Endothelial cell of umbilical vein (primary cell): ENCODE results near the gene CHM. TPM values are rescaled to one million over a fixed set of nuclear protein-coding genes. Genes with fewer than 3 reads are reported as not detected.

Experiments used
- BruUV-seq: library from RNA; stranded (reverse); fragments of 400-500 nt; replicated peaks from 2 replicates; lab custom pipeline; 2021; lab: Mats Ljungman, UMichigan
- CTCF ChIA-PET: fragments of 300-600, 350-600 bp; sonication (Branson Sonifier 250); formaldehyde crosslinking; loops from one replicate; lab custom pipeline; 2021; ENCODE audit warnings: antibody characterized with exemption, inconsistent platforms; lab: Charles Lee
- POLR2A ChIA-PET: fragments of 300-600, 350-600 bp; sonication (Branson Sonifier 250); formaldehyde crosslinking; loops from one replicate; lab custom pipeline; 2021; ENCODE audit warnings: antibody characterized with exemption, inconsistent platforms; lab: Charles Lee
- DNase-seq: peaks from one replicate; pipeline ENCODE4 v3.0.0-alpha.2; 2011; ENCODE audit warnings: low read depth, low spot score
- FAIRE-seq: peaks from 2 replicates; lab custom pipeline; 2011; peaks lifted over from hg19 to GRCh38; lab: Jason Lieb, UNC
- H2AFZ ChIP-seq: 2 replicates; pipeline ENCODE4 v1.6.0; 2012; ENCODE audit warnings: low read depth, low read length, control low read depth, inconsistent platforms
- H3K27ac ChIP-seq: 2 replicates; pipeline ENCODE4 v1.5.1; 2011; ENCODE audit warnings: low read depth, mild to moderate bottlenecking, control low read depth, low read length, moderate library complexity; ENCODE audit not compliant: insufficient read depth
- H3K27me3 ChIP-seq, 2 experiments: 2 replicates each; pipeline versions ENCODE4 v1.6.0 to v1.6.1; 2011; ENCODE audit warnings: low read length in 2 of 2, mixed read lengths in 1 of 2; ENCODE audit not compliant: control insufficient read depth in 2 of 2, insufficient read depth in 2 of 2
- H3K36me3 ChIP-seq, 2 experiments: 2 replicates in 1 of 2; 3 replicates in 1 of 2; pipeline ENCODE4 v1.5.1; 2011; ENCODE audit warnings: low read length in 2 of 2, mild to moderate bottlenecking in 1 of 2, moderate library complexity in 1 of 2; ENCODE audit not compliant: control insufficient read depth in 2 of 2, insufficient read depth in 2 of 2; ENCODE audit errors: extremely low read depth in 1 of 2
- H3K4me1 ChIP-seq: 3 replicates; pipeline ENCODE4 v1.5.1; 2011; ENCODE audit warnings: mild to moderate bottlenecking, low read length; ENCODE audit not compliant: control insufficient read depth, insufficient read depth; ENCODE audit errors: extremely low read depth
- H3K4me2 ChIP-seq: 2 replicates; pipeline ENCODE4 v1.6.1; 2011; ENCODE audit warnings: low read length, control low read depth, mixed read lengths; ENCODE audit not compliant: insufficient read depth
- H3K4me3 ChIP-seq, 3 experiments: fragments of 200-600 bp in 1 of 3; sonication (generic), shearing (Covaris generic) in 1 of 3; replicated peaks in 1 of 3; 2 replicates each; pipeline ENCODE4 v1.5.1; 2011 to 2016; ENCODE audit warnings: control low read depth in 3 of 3, low read length in 3 of 3, mild to moderate bottlenecking in 2 of 3, inconsistent platforms in 1 of 3, low read depth in 1 of 3, moderate library complexity in 1 of 3; ENCODE audit not compliant: insufficient read depth in 1 of 3
- H3K79me2 ChIP-seq: 2 replicates; pipeline ENCODE4 v1.6.0; 2012; ENCODE audit warnings: low read length, inconsistent platforms; ENCODE audit not compliant: control insufficient read depth, insufficient read depth
- H3K9ac ChIP-seq: replicated peaks from 2 replicates; pipeline ENCODE3; 2011; ENCODE audit warnings: low read length, control low read depth; ENCODE audit not compliant: insufficient read depth; ENCODE audit errors: extremely low read depth
- H3K9me1 ChIP-seq: replicated peaks from 3 replicates; pipeline ENCODE4 v1.6.0; 2011; ENCODE audit warnings: mild to moderate bottlenecking, low read length; ENCODE audit not compliant: control insufficient read depth, insufficient read depth; ENCODE audit errors: extremely low read depth
- H3K9me3 ChIP-seq: replicated peaks from 2 replicates; pipeline ENCODE4 v1.5.1; 2012; ENCODE audit warnings: low read length, inconsistent platforms; ENCODE audit not compliant: control insufficient read depth, insufficient read depth
- H4K20me1 ChIP-seq: replicated peaks from 2 replicates; pipeline ENCODE3; 2011; ENCODE audit warnings: mild to moderate bottlenecking, low read length; ENCODE audit not compliant: control insufficient read depth, insufficient read depth; ENCODE audit errors: extremely low read depth
- CTCF ChIP-seq, 2 donors: IDR thresholded peaks; 1 replicate in 1 of 2; 2 replicates in 1 of 2; pipeline ENCODE4 v1.5.1; 2011; ENCODE audit warnings: low read length in 2 of 2, mild to moderate bottlenecking in 2 of 2, moderate library complexity in 2 of 2, control low read depth in 1 of 2, inconsistent platforms in 1 of 2, low read depth in 1 of 2; ENCODE audit not compliant: insufficient read depth in 1 of 2; ENCODE audit errors: extremely low read depth in 1 of 2
- EZH2 ChIP-seq: IDR thresholded peaks from 2 replicates; pipeline ENCODE4 v1.6.1; 2012; ENCODE audit warnings: borderline replicate concordance, low read depth, mild to moderate bottlenecking, moderate library complexity, low read length, inconsistent platforms; ENCODE audit not compliant: severe bottlenecking
- FOS ChIP-seq: IDR thresholded peaks from 2 replicates; pipeline ENCODE4 v1.6.1; 2011; ENCODE audit warnings: mild to moderate bottlenecking, low read length, moderate library complexity, borderline replicate concordance; ENCODE audit not compliant: insufficient read depth
- GATA2 ChIP-seq: IDR thresholded peaks from 2 replicates; pipeline ENCODE4 v1.7.0; 2011; ENCODE audit warnings: low read depth, mild to moderate bottlenecking, moderate library complexity, mixed read lengths, low read length; ENCODE audit not compliant: insufficient read length, insufficient read depth
- JUN ChIP-seq: IDR thresholded peaks from 2 replicates; pipeline ENCODE4 v1.6.1; 2011; ENCODE audit warnings: borderline replicate concordance, low read depth; ENCODE audit not compliant: insufficient read length, insufficient read depth
- MAX ChIP-seq: IDR thresholded peaks from 2 replicates; pipeline ENCODE4 v1.6.1; 2011; ENCODE audit not compliant: insufficient read depth, insufficient read length
- MYC ChIP-seq: IDR thresholded peaks from one replicate; pipeline ENCODE4 v1.6.1; 2011; ENCODE audit warnings: mild to moderate bottlenecking, low read depth, low read length
- POLR2A ChIP-seq: IDR thresholded peaks from 2 replicates; pipeline ENCODE4 v1.6.1; 2012; ENCODE audit warnings: low read depth, mild to moderate bottlenecking, control low read depth, low read length
- POLR2AphosphoS5 ChIP-seq: IDR thresholded peaks from 2 replicates; pipeline ENCODE4 v1.6.1; 2012; ENCODE audit warnings: low read depth, mild to moderate bottlenecking, control low read depth, low read length, moderate library complexity; ENCODE audit not compliant: insufficient read depth
- dilution Hi-C: fragments of 300-500 bp; cut with MboI; formaldehyde crosslinking; loops from one replicate; pipeline ENCODE4 v1.15.0; 2019; ENCODE audit warnings: low sequenced_read_pairs; ENCODE audit not compliant: extremely low pct_ligation_motif_present
- intact Hi-C: fragments of 100-400 bp; cut with micrococcal nuclease; formaldehyde crosslinking; loops from one replicate; pipeline ENCODE4 v1.10.0; 2022
- polyA plus RNA-seq, 4 experiments: library from polyadenylated mRNA; depleted of rRNA in 3 of 4; stranded (reverse) in 3 of 4; unstranded in 1 of 4; fragments of >200 nt; gene quantifications; 2 replicates each; pipeline versions ENCODE4 v1.2.1 to v1.2.3, GENCODE V29; 2011 to 2012; ENCODE audit warnings: missing spikeins in 1 of 4
- total RNA-seq: library from RNA; stranded (reverse); gene quantifications from 2 replicates; pipeline ENCODE4 v1.2.3, GENCODE V29; 2021

CHM gene
- total and polyA plus RNA-seq, 2 donors (not counting 3 experiments of a cell fraction or from before 2014, with no cell fraction given): 10.5 to 18.4 TPM

GRCh38 chrX:85907316-85907715, 140.0 kb downstream of the CHM start:
- Histone ChIP-seq H3K4me1 (no peaks in the 10 kb centered on the region), H3K9me1 (no peaks in the 10 kb centered on the region), H3K9me3 (no peaks in the 10 kb centered on the region), H3K4me3 (no peak overlapping the region), H3K36me3 (no peaks in the 10 kb centered on the region), H3K79me2 (no peaks in the 10 kb centered on the region), H3K9ac (no peak overlapping the region), H2AFZ (no peak overlapping the region), H3K27ac (no peak overlapping the region), H3K27me3 (no peaks in the 10 kb centered on the region), H3K4me2 (no peak overlapping the region), H4K20me1 (no peaks in the 10 kb centered on the region)
- dilution Hi-C loops (no loop called here), intact Hi-C loops (no loop called here)
- no peak for TF ChIP-seq POLR2A
- no peak for TF ChIP-seq POLR2AphosphoS5
- no peak for TF ChIP-seq EZH2
- no peak for TF ChIP-seq FOS
- no peak for TF ChIP-seq MAX
- TF ChIP-seq JUN: no peak
- no peak for TF ChIP-seq CTCF (IDR thresholded peaks at IDR 0.05; ENCODE audit: extremely low read depth in 1 of 2, insufficient read depth in 1 of 2, low read depth in 1 of 2, low read length in 2 of 2)
- TF ChIP-seq GATA2: no peak
- TF ChIP-seq MYC: no peak
- CTCF ChIA-PET: no interaction called here
- POLR2A ChIA-PET: no interaction called here
- FAIRE-seq (no peak), DNase-seq (no peak)
- no TSS peak for BruUV-seq
